DOHH2 (cell line): ENCODE measurements around the gene FAM120C.

ENCODE experiments used
- EZH2phosphoT487 ChIP-seq: fragments of 200-600 bp; sonication (generic); IDR thresholded peaks from 2 replicates; pipeline ENCODE4 v1.6.1; 2017; ENCODE audit warnings: borderline replicate concordance, mild to moderate bottlenecking, antibody characterized with exemption, low read length, moderate library complexity, mixed read lengths
- TF ChIP-seq, protein P1 (sequence below): fragments of 200-600 bp; sonication (generic); IDR thresholded peaks from one replicate; pipeline ENCODE4 v1.5.1; 2014; ENCODE audit warnings: antibody characterized with exemption, mild to moderate bottlenecking, low read depth, low read length; ENCODE audit not compliant: poor library complexity, severe bottlenecking

GRCh38 chrX:54230435-54231148 lies 47.5 kb upstream of the FAM120C start:
- TF ChIP-seq, protein P1, sequence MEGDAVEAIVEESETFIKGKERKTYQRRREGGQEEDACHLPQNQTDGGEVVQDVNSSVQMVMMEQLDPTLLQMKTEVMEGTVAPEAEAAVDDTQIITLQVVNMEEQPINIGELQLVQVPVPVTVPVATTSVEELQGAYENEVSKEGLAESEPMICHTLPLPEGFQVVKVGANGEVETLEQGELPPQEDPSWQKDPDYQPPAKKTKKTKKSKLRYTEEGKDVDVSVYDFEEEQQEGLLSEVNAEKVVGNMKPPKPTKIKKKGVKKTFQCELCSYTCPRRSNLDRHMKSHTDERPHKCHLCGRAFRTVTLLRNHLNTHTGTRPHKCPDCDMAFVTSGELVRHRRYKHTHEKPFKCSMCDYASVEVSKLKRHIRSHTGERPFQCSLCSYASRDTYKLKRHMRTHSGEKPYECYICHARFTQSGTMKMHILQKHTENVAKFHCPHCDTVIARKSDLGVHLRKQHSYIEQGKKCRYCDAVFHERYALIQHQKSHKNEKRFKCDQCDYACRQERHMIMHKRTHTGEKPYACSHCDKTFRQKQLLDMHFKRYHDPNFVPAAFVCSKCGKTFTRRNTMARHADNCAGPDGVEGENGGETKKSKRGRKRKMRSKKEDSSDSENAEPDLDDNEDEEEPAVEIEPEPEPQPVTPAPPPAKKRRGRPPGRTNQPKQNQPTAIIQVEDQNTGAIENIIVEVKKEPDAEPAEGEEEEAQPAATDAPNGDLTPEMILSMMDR, result no peak
- TF ChIP-seq EZH2phosphoT487, result no peak
